HG03196 (cell line): ENCODE results near the gene DCBLD2.

Experiments
- ATAC-seq: cut with Tn5 transposase; IDR thresholded peaks from one replicate; pipeline ENCODE4 v1.9.1; 2021; ENCODE audit not compliant: unreplicated experiment

DCBLD2 gene, protein sequence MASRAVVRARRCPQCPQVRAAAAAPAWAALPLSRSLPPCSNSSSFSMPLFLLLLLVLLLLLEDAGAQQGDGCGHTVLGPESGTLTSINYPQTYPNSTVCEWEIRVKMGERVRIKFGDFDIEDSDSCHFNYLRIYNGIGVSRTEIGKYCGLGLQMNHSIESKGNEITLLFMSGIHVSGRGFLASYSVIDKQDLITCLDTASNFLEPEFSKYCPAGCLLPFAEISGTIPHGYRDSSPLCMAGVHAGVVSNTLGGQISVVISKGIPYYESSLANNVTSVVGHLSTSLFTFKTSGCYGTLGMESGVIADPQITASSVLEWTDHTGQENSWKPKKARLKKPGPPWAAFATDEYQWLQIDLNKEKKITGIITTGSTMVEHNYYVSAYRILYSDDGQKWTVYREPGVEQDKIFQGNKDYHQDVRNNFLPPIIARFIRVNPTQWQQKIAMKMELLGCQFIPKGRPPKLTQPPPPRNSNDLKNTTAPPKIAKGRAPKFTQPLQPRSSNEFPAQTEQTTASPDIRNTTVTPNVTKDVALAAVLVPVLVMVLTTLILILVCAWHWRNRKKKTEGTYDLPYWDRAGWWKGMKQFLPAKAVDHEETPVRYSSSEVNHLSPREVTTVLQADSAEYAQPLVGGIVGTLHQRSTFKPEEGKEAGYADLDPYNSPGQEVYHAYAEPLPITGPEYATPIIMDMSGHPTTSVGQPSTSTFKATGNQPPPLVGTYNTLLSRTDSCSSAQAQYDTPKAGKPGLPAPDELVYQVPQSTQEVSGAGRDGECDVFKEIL

DNA sequence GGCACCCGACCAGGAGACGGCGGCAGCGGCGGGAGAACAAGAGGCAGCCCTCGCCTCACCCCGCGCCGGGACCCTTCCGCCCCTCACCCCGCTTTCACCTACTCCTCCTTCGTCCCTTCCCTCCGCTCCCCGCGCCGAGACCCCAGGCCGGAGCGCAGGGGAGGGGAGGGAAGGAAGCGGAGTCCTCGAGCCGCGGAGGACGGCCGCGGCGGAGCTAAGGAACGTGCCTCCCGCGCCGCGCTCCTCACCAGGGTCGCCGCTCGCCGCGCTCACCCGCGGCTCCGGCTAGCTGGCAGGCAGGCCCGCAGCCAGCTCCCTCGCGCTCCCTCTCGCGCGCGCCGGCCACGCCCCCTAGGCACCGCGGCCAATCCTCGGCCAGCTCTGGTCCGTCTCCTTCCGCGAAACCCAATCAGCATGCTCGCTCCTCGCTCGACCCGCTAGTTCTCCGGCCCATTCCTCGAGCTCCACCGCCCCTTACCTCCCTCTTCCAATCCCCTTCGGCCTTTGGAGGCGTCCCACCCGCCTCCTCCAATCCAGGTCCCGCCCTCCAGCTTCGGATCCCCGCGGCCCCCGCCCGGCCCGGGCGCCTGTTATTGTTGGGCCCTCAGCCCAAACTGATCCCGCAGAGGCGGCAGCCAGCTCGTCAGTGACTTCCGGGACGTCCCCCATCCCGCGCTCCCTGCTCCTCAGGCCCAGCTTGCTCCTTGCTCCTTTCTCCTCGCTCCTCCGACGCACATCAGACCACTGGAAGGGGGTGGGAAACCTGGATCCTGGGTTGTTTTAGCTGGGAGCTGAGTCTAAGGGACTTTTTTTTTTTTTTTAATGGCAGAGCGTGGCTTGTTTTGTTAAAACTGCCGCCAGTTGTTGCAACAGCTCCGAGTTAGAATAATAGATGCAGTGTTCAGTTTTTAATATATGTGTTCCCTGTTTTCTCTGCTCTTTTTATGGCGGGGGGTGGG lies at the start of gene DCBLD2:
Gene DCBLD2 (minus strand): TSS at position 304 of the 959 bp plus-strand sequence. CDS start 369 bp downstream, outside the sequence.
- peak; percentile 99 for ATAC-seq

DNA sequence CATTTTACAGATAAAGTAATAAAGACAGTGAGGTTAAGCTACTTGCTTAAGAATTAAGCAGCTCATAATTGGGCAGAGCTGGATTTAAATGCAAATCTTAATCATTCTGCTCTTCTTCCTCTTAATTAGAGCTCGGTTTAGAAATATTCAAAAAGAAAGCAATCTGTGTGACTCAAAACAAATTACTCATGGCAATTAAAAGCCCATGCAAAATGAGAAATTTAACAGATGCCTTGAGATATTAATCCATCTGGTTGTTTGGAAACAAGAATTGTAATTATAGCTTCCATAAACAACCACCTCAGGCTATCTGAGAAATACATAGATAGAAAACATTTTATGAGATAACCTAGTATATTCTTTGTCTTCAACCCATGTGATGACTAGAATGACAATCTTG lies 44.2 kb upstream of the DCBLD2 start:
- ATAC-seq = no peak

DNA sequence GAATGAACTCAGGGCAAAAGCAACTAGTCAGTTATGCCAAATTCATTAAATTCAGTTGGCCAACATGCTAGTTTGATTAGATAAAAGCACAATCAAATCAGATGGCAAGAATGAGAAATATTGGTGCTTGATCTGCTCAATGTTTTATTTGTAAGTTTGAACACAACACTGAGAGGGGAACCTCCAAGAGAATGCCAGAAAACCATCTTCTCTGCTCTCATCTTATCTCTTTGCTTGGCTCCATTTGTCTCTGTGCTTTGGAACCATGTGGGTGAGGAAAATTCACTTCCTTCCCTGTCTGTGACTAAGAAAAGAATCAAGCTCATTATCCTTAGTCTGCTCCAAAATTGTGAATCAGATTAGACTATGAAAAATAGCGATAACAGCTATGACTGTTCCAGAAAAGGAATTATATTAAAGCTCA lies 43.6 kb upstream of the DCBLD2 start:
- ATAC-seq = no peak

DNA sequence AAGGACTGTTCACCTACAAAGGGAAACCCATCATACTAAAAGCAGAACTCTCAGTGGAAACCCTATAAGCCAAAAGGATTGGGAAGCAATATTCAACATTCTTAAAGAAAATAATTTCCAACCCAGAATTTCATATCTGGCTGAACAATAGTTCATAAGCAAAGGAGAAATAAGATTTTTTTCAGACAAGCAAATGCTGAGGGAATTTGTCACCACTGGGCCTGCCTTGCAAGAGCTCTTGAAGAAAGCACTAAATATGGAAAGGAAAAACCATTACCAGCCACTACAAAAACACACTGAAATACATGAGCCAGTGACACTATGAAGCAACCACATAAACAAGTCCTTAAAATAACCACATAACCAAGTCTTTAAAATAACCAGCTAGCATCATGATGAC lies 28.9 kb upstream of the DCBLD2 start:
- no peak for ATAC-seq

DNA sequence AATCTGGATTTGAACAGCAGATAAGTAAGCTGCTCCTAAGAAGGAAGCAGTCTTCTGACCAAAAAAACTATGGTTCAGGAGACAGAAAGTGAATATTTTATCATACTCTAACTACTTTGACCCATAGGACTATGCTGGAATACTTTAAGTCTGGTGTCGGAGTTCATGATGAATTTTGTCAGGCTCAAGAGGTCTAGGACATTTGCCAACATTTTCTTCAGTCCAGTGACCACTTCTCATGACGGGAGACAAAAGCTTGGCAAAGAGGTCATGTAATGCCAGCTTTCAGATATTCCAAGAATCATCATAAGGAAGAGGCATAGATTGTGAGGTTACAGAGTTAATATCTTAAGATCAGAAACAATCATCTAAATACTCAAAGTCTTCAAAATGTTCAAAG lies 20.5 kb upstream of the DCBLD2 start:
- no peak for ATAC-seq

DNA sequence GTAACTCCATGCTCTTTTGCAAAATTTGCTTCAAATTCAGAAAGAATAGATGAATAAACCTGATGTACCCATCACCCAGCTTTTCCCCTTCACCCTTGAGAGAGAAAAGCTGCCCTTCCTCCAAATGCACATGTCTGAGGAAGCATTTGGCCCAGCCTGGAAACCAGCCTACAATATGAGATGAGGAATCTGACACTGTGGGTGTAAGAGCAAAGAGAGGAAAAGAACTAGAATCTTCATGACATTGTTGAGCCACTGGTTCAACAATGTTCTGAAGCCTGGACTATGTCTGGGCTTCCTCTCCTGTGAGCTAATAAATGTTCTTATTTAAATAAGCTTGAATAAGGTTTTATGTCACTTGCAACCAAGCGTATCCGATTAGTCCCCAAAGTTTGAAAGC lies 18.7 kb upstream of the DCBLD2 start:
- no peak for ATAC-seq

DNA sequence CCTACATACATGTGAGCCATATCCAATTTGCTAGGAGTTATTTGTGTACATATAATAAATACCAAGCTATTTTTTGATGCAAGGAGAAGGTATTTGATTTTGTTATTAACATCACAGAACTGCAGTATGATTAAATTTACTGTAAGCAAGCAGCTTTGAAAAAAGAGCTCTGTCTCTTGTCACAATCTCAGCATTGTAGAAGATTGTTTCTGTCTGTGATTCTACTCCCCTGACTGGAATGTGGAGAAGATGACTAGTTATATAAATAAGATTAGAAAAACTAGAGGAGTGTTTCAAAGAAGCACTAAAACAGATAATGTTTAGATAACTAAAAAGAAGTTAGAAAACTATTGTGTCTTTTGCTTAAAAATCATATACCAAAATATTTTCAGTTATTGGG lies 17.1 kb upstream of the DCBLD2 start:
- no peak for ATAC-seq

DNA sequence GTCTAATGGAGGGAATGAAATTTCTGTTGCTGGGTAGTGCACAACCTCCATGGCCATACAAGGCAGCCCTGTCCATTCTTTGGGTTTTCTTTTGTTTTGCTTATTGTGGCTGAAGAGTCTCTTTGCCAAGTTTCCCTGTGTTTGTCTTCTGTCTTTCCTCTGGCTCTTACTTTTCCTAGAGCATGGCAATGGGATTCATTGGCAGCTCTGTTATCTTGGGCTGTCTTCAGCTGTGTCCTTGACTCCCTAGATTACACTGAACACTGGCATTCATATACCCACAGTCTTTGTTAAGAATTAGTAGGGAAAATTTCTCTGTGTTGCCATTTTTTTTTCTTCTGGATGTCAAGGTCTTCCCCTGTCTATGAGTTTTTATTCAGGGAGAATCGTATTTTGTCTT lies 16.1 kb upstream of the DCBLD2 start:
- no peak for ATAC-seq

DNA sequence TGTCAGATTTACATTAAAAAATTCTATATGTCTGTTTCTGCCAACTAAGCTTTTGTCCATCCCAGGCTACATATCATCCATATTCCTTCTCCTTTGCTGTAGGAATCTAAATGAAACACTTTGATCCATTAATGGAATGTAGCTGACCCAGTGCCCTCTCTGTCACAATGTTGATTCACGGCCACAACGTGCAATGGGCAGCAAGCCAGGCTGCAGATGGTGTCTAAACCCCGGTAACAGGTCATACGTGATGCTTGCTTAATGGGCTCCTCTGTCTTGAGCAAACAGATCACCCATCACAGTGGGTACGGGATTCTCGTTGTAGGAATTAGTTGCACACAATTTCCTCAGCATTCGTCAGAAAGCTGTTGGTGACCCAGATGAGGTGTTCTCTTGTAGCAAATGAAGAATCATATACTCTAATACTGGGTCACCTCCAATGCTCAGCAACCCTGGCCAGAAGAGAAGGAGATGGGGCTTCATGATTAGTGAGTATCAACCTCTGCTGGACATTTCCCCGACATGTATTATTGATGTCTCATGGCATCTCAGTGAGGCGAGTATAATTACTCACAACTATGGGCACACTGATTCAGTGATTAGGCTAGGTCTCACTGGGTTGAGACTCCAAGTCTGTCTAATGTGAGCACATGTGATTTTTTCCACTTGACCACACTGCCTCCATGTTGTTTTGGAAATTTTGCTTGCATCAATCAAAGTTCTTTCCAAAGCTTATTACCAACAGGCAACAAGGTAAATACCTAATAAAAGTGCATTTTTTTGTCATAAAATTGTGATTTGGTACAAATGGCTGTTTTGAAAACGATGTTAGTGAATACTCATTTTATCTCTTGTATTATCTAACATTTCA lies 12.9 kb upstream of the DCBLD2 start:
- no peak for ATAC-seq

DNA sequence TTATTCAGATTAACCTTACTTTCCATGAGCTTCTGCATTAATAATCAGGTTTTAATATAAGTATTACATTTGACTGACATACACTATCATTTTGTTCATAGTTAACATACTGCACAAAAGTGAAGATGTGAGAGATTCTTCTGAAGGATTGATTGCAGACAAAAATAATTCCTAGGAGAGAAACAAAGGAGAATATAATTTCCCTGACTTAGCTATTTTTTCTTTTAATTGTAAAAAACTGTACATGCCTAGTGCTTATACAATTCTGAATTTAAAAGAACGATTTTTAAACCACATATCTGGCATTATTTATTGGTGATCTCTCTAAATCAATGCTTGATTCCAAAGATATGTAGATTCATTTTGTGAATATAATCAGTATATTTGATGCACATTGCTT lies 11.0 kb upstream of the DCBLD2 start:
- no peak for ATAC-seq

DNA sequence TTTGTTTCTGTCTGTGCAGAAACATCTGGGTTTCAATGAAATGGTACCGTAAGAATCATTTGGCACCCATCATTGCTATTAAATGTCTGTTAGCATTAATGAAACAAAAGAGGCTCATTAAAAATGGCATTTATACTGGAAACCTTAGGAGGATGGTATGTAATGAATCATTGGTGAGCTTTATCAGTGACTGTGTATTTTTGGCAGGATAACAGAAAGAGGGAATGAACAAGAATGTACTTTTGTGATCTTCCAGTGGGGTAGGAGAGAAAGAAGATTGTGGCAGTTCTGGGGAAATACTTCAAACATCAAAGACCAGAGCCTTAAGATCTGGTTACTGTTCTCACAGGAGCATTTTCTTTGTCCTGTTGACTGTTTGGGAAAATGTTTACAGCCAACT lies 4.7 kb upstream of the DCBLD2 start:
- no peak for ATAC-seq

DNA sequence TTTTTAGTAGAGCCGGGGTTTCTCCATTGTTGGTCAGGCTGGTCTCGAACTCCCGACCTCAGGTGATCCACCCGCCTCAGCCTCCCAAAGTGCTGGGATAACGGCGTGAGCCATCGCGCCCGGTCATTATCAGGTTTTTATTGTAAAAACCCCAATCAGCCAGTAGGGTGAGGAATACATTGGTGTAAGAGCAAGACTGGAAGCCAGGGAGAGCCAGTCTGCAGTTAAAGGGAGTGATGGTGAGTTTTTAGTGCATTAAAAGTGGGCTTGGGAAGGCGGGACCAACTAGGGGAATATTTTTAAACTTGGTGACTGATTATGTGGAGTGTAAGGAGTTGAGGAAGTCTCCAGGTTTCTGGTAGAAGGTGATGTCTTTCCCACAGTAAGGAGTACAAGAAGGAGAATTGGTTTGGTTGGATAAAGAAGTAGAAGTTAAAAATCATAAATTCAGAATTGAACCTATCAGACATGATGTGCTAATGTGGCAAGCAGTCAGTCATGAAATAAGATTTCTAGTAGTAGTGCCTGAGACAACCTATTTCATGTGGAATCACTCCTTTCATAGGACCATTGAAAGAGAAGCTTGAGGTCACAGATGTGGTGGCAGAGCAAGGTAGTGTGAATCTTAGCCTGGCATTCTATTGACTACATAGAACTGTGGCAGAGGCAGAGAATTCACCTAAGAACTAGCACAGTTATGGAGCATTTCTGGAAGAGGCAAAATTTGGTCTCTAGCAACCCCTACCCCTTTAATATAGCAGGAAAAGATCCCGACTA lies 2.4 kb upstream of the DCBLD2 start:
- ATAC-seq = no peak

DNA sequence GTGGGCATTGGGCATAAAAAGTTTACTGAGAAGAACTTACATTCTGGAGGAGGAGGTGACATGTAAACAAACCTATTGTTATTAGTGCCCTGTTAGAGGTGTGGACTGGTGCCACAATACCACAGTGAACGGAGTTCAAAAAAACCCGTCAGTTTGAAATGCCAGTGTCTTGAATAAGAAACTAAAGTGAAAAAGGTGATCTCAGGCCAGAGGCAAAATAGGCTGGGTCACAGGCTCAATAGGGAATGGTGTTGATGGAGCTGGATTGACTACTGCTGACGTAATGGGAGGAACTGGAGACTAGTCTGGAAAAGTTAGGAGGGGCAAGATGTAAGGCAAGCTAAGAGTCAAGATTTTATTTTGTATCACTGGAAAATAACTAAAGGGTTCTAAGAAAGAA lies 1.6 kb upstream of the DCBLD2 start:
- no peak for ATAC-seq

DNA sequence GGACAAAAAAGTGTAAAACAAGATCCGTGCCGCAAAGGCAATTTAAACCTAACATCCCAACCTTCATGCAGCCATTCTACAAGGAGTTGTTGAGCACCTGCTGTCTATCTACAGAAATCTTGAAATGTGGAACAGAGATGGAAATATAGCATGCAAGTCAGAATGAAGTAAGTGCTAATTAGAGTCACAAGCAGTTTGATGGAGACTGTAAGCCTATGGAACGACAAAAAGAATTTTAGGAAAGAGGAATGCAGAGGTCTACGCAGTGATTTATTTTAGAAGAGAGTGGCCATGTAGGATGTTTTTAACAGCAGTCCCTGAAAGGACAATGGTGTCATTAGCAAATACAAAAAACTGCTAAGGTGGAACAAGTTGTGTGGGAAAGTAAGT lies 851 bp upstream of the DCBLD2 start:
- ATAC-seq = no peak

DNA sequence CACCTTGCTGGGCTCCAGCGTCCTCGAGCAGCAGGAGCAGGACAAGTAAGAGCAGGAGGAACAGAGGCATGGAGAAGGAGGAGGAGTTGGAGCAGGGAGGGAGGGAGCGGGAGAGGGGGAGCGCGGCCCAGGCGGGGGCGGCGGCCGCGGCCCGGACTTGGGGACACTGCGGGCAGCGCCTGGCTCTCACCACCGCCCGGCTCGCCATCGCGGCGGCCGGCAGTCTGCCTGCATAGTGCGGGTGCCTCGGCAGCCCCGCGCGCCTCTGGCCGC lies 440 bp downstream of the DCBLD2 start:
- peak; percentile 30 for ATAC-seq

DNA sequence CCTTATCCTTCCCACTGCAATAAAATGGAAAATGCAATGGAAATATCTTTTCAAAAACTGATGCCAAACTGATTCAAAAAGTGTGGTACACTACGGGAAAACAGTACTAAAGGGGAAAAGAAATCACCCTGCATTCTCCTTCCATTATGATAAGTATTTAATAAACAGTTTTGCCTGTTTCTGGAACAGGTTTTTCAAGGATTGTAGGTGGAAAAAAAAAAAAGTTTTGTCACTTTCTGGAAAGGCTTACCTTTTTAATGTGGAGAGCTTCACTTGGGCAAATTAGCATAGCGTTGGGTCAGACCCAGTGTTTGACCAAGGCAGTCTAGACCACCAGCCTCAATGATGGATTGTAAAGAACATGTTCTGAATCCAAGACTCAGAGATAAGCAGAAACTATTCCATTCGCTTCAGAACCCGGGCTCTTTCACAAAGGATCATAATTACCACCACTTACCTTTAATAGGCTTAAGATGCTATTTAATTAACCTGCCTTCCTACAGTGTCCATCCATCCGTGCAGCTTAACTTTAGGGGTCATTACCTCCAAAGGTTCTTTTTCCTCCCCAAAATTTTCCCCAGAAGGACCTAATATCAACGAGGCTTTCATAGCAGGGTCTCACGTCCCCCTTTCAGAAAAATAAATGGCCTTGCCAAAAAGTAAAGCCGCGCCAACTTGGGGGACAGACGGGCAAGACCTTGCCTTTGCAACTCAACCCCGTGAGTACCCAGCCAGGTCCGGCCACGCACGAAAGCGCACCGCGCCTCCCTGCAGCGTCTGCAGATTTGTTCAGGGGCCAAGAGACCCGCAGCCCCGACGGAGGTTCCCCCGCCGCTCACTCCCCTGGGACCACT lies 1.0 kb downstream of the DCBLD2 start:
- ATAC-seq = no peak

DNA sequence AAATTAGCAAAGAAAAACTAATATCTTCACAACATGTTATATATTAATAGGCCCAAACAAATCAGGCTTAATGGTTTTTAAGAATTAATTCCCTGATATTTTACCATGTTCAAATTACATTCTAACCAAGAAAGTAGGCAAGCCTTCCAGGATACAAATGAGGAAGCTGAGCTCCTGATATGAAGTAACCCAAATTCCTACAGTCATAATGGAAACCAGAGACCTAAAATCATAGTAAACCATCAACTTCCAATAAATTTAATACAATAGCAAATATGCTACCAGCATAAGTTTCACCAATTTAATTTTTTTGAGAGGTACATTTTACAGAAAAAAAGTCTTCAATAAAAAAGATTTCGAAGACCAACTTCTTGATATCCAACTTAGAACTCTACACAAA lies 3.8 kb downstream of the DCBLD2 start:
- no peak for ATAC-seq

DNA sequence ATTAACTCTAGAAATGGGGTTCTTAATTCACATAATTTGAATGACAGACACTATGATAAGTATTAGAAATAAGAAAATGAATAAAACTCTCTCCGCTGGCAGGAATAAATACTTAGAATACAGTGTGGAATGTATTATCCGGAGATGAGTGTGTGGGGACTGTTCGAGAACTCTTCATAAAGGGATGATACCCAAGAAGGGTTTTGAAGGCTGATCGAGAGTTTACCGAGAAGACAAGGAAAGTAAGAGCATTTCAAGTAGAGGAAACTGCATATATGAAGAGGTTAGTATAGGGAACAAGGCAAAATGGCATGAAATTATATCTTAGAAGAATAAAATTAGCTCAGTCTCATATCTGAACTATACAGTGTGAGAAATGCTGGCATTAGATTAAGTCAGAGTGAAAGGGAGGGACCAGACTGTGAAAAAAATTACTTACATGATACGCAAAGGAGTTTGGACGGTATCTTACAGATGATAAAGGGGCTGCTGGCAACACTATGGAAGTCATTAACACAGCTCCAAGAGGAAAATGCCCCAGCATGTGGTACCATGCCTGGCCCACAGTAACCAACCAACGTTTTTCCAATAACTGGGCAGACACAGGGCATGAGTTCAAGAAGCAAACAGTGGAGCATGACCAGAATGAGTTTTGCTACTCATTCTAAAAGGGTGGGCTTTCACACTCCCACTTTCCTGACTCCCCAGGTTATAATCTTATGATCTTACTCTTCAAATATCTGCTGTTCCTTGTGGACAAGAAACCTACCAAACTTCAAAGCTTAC lies 6.5 kb downstream of the DCBLD2 start:
- no peak for ATAC-seq
